K562 (cell line): ENCODE data around the gene MRPS18B. TPM values are rescaled to one million over a fixed set of nuclear protein-coding genes. Genes with fewer than 3 reads are reported as not detected.

Experiments
- DPF2 ChIP-seq: fragments of 450-650 bp; IDR thresholded peaks from 2 replicates; pipeline ENCODE4 v1.6.1; 2016
- HBP1 ChIP-seq: fragments of 450-650 bp; formaldehyde crosslinking; IDR thresholded peaks from 2 replicates; pipeline ENCODE4 v1.4.0; 2022; ENCODE audit warnings: missing genetic modification characterization
- KAT2B ChIP-seq: IDR thresholded peaks from one replicate; pipeline ENCODE4 v1.6.1; 2012; ENCODE audit warnings: low read depth, mild to moderate bottlenecking, control low read depth, inconsistent platforms, low read length, moderate library complexity
- LARP7 ChIP-seq: fragments of 450-650 bp; IDR thresholded peaks from 2 replicates; pipeline ENCODE4 v1.6.1; 2016
- MAFG ChIP-seq: fragments of 450-650 bp; conservative IDR thresholded peaks from 2 replicates; pipeline ENCODE4 v1.6.1; 2016; ENCODE audit warnings: missing genetic modification characterization, missing compliant biosample characterization
- POLR3G ChIP-seq: IDR thresholded peaks from 2 replicates; pipeline ENCODE4 v1.6.1; 2011; ENCODE audit not compliant: insufficient read length, insufficient replicate concordance; ENCODE audit errors: extremely low read depth
- RBM39 ChIP-seq: fragments of 200-400 bp; formaldehyde crosslinking; optimal IDR thresholded peaks from 2 replicates; pipeline ENCODE3; 2018; ENCODE audit warnings: low read depth, low read length
- REST ChIP-seq, 2 experiments: fragments of 450-650 bp; formaldehyde crosslinking in 1 of 2; IDR thresholded peaks; 2 replicates each; pipeline versions ENCODE4 v1.4.0 to v1.6.1; 2014 to 2020; ENCODE audit warnings: mild to moderate bottlenecking in 2 of 2, borderline replicate concordance in 1 of 2, low read depth in 1 of 2
- SRSF9 ChIP-seq: fragments of 200-400 bp; formaldehyde crosslinking; IDR thresholded peaks from 2 replicates; pipeline ENCODE4 v1.6.1; 2017; ENCODE audit warnings: low read depth, low read length, borderline replicate concordance
- STAT6 ChIP-seq: sonication (generic); formaldehyde crosslinking; IDR thresholded peaks from 2 replicates; pipeline ENCODE4 v1.8.1; 2023; ENCODE audit warnings: mild to moderate bottlenecking, missing genetic modification reagents
- TCFL5 ChIP-seq: fragments of 250-450 bp; sonication (Bioruptor Pico); conservative IDR thresholded peaks from 2 replicates; pipeline ENCODE4 v1.6.1; 2021; ENCODE audit warnings: mild to moderate bottlenecking, moderate library complexity, matching md5 sums
- ZNF23 ChIP-seq: fragments of 250-450 bp; sonication (Bioruptor Pico); IDR thresholded peaks from 2 replicates; pipeline ENCODE4 v1.4.0; 2020; ENCODE audit warnings: mild to moderate bottlenecking
- ZNF76 ChIP-seq: fragments of 250-450 bp; sonication (Bioruptor Pico); IDR thresholded peaks from 2 replicates; pipeline ENCODE4 v1.4.0; 2020; ENCODE audit warnings: mild to moderate bottlenecking, moderate library complexity, borderline replicate concordance
- ZNF766 ChIP-seq: fragments of 200-800 bp; sonication (Bioruptor generic); conservative IDR thresholded peaks from 2 replicates; pipeline ENCODE4 v1.6.1; 2016; ENCODE audit warnings: missing genetic modification characterization, missing compliant biosample characterization
- polyA plus RNA-seq, 8 experiments: library from polyadenylated mRNA; depleted of rRNA in 4 of 8; stranded (reverse) in 5 of 8; unstranded in 3 of 8; fragments of >200 nt; fragmentation: Nextera tagmentation in 2 of 8; fragmentation: Illumina TruSeq in 1 of 8; extraction: Ambion mirVana in 2 of 8; extraction: Trizol in 1 of 8; gene quantifications; 2 replicates each; pipeline versions ENCODE4 v1.2.1 to v1.2.3, GENCODE V29; 2011 to 2014; ENCODE audit warnings: inconsistent platforms in 1 of 8, missing spikeins in 1 of 8
- total RNA-seq, 7 experiments: library from RNA; depleted of rRNA in 6 of 7; stranded (reverse); fragments of >200 nt in 6 of 7; fragmentation: Illumina TruSeq in 2 of 7; extraction: Trizol in 2 of 7; gene quantifications; 2 replicates each; pipeline versions ENCODE4 v1.2.1 to v1.2.3, GENCODE V29; 2011 to 2021; ENCODE audit warnings: low replicate concordance in 1 of 7

MRPS18B gene
- total and polyA plus RNA-seq, 9 of the 15 experiments (the other 6 are each of a cell fraction or from before 2014, with no cell fraction given), result 132 to 383 (median 178) TPM

GRCh38 chr6:30615219-30615957, 2.3 kb upstream of the MRPS18B start (continued):
- peak; percentile 65 for TF ChIP-seq ZNF23
- no peak for TF ChIP-seq DPF2
- TF ChIP-seq ZNF766 (CRISPR knock-in tag), result peak; percentile 83
- TF ChIP-seq ZNF76 (CRISPR knock-in tag), result no peak
- TF ChIP-seq LARP7, result peak; percentile 38
- TF ChIP-seq REST (IDR thresholded peaks at IDR 0.05; ENCODE audit: borderline replicate concordance), result no peak
- TF ChIP-seq REST (CRISPR knock-in tag; IDR thresholded peaks at IDR 0.05; ENCODE audit: low read depth), result no peak
- TF ChIP-seq SRSF9, result no peak
- peak; percentile 94 for TF ChIP-seq HBP1 (CRISPR knock-in tag)
- TF ChIP-seq TCFL5 (CRISPR knock-in tag), result no peak
- no peak for TF ChIP-seq POLR3G
- TF ChIP-seq MAFG, result no peak
- TF ChIP-seq KAT2B, result no peak
- no peak for TF ChIP-seq STAT6
- no peak for TF ChIP-seq RBM39
